NB4 (cell line): ENCODE measurements around the gene SALL3.

ENCODE experiments used
- CTCF ChIP-seq: IDR thresholded peaks from one replicate; pipeline ENCODE4 v1.5.1; 2012; ENCODE audit warnings: low read depth, low read length
- MAX ChIP-seq: IDR thresholded peaks from 2 replicates; pipeline ENCODE4 v1.6.1; 2011; ENCODE audit warnings: low read depth, low read length
- MYC ChIP-seq: IDR thresholded peaks from 2 replicates; pipeline ENCODE4 v1.6.1; 2011; ENCODE audit warnings: low read depth, low read length
- POLR2A ChIP-seq: IDR thresholded peaks from 2 replicates; pipeline ENCODE4 v1.6.1; 2011; ENCODE audit warnings: mild to moderate bottlenecking; ENCODE audit not compliant: insufficient read length; ENCODE audit errors: extremely low read depth

GRCh38 chr18:78948221-78948620, 31.4 kb upstream of the SALL3 start:
- no peak for TF ChIP-seq CTCF
- no peak for TF ChIP-seq POLR2A
- no peak for TF ChIP-seq MAX
- no peak for TF ChIP-seq MYC
